Esophagus squamous epithelium (tissue), 5 donors: ENCODE data around the gene GREB1. TPM values are rescaled to one million over a fixed set of nuclear protein-coding genes. Genes with fewer than 3 reads are reported as not detected.

ENCODE experiments used
- DNase-seq: peaks from one replicate; lab custom pipeline; 2025; lab: John Stamatoyannopoulos, UW
- H3K27ac ChIP-seq, 4 donors: fragments of 200-600 bp; sonication (generic); one replicate each; pipeline ENCODE4 v1.5.1; 2016 to 2019; ENCODE audit warnings: mild to moderate bottlenecking in 1 of 4
- H3K27me3 ChIP-seq, 4 donors: fragments of 200-600 bp; sonication (generic); 1 replicate in 3 of 4; 2 replicates in 1 of 4; pipeline versions ENCODE4 v1.5.1 to v1.6.0; 2017 to 2021; ENCODE audit warnings: antibody characterized with exemption in 1 of 4
- H3K36me3 ChIP-seq, 3 donors: fragments of 200-600 bp; sonication (generic); one replicate each; pipeline ENCODE4 v1.5.1; 2016 to 2019
- H3K4me1 ChIP-seq, 3 donors: fragments of 200-600 bp; sonication (generic); one replicate each; pipeline ENCODE4 v1.5.1; 2017 to 2019
- H3K4me3 ChIP-seq, 4 donors: fragments of 200-600 bp; sonication (generic); 1 replicate in 3 of 4; 2 replicates in 1 of 4; pipeline ENCODE4 v1.5.1; 2016 to 2019; ENCODE audit warnings: mild to moderate bottlenecking in 2 of 4, moderate library complexity in 1 of 4
- H3K9me3 ChIP-seq, 3 donors: fragments of 200-600 bp; sonication (generic); one replicate each; pipeline ENCODE4 v1.5.1; 2016 to 2019
- POLR2A ChIP-seq, 4 donors: fragments of 450-650 bp; IDR thresholded peaks; one replicate each; pipeline ENCODE4 v1.6.1; 2017; ENCODE audit warnings: antibody characterized with exemption in 4 of 4, mild to moderate bottlenecking in 4 of 4, moderate library complexity in 3 of 4
- WGBS, 2 donors: methylation state at CpG; one replicate each; pipeline ENCODE4 v1.1.5; 2018; 5-methylcytosine and 5-hydroxymethylcytosine counted together
- intact Hi-C: fragments of 100-400 bp; cut with DNase I; formaldehyde crosslinking; loops from one replicate; pipeline ENCODE4 v1.15.0; 2022
- total RNA-seq, 4 donors: library from RNA; depleted of rRNA; stranded (reverse); fragments of >200 nt; gene quantifications; one replicate each; pipeline ENCODE4 v1.1.0, GENCODE V29; 2016
- TF ChIP-seq, protein P1 (sequence below), 6 experiments: fragments of 450-650 bp in 4 of 6; fragments of 200-600 bp in 2 of 6; sonication (generic) in 2 of 6; IDR thresholded peaks; one replicate each; pipeline ENCODE4 v1.5.1; 2016 to 2019; ENCODE audit warnings: antibody characterized with exemption in 6 of 6, mild to moderate bottlenecking in 4 of 6, moderate library complexity in 4 of 6
- donor health status: DM: yes; HTN: yes; CAD: no.

The GREB1 gene
- total RNA-seq, 4 donors from 2014 or later = 0.08 to 1.7 (median 0.51) TPM

DNA sequence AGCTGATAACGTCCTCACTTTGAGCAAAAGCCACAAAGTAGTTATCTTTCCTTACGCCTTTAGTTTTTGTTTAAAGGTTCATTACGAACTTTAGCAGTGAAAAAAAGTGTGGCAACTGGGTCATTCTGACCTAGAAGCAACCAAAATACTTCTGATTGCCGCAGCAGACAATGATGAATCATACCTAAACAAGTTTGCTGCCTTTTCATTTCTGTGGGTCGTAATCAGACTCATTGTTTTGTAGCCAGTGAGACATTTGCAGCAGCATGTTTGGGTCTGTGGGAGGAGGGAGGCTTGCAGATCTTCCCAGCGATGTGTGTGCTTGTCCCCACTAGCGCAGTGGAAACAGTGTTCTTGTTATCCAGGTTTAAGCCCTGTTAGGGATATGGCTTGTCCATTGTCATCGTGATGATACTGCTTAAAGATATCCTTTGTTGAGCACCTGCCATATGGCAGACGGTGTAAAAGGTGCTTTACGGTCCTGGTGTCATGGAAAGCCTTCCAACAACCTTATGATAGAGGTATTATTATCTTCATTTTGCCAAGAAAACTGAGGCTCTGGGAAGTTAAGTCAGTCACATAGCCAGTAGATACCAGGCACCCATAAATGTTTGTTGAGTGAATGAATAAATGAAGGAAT is 1.3 kb upstream of the GREB1 start:
- 35 to 49% methylated on average over 10 of the region's 10 CpGs for WGBS, 2 donors
- DNase-seq = no peak
- H3K36me3 ChIP-seq = no peaks in the 10 kb centered on the region
- H3K4me1 ChIP-seq = peaks cover 0 to 10% (median 4%) of the 10 kb centered on the region in 3 donors
- intact Hi-C loops = no loop called here
- TF ChIP-seq, protein P1, sequence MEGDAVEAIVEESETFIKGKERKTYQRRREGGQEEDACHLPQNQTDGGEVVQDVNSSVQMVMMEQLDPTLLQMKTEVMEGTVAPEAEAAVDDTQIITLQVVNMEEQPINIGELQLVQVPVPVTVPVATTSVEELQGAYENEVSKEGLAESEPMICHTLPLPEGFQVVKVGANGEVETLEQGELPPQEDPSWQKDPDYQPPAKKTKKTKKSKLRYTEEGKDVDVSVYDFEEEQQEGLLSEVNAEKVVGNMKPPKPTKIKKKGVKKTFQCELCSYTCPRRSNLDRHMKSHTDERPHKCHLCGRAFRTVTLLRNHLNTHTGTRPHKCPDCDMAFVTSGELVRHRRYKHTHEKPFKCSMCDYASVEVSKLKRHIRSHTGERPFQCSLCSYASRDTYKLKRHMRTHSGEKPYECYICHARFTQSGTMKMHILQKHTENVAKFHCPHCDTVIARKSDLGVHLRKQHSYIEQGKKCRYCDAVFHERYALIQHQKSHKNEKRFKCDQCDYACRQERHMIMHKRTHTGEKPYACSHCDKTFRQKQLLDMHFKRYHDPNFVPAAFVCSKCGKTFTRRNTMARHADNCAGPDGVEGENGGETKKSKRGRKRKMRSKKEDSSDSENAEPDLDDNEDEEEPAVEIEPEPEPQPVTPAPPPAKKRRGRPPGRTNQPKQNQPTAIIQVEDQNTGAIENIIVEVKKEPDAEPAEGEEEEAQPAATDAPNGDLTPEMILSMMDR (IDR thresholded peaks at IDR 0.05) = no peak
- TF ChIP-seq POLR2A (IDR thresholded peaks at IDR 0.05) = no peak
- peaks cover 0 to 22% (median 0%) of the 10 kb centered on the region in 4 donors for H3K27me3 ChIP-seq
- no peaks in the 10 kb centered on the region for H3K9me3 ChIP-seq
- no peak overlapping the region for H3K4me3 ChIP-seq
- H3K27ac ChIP-seq = no peak overlapping the region

DNA sequence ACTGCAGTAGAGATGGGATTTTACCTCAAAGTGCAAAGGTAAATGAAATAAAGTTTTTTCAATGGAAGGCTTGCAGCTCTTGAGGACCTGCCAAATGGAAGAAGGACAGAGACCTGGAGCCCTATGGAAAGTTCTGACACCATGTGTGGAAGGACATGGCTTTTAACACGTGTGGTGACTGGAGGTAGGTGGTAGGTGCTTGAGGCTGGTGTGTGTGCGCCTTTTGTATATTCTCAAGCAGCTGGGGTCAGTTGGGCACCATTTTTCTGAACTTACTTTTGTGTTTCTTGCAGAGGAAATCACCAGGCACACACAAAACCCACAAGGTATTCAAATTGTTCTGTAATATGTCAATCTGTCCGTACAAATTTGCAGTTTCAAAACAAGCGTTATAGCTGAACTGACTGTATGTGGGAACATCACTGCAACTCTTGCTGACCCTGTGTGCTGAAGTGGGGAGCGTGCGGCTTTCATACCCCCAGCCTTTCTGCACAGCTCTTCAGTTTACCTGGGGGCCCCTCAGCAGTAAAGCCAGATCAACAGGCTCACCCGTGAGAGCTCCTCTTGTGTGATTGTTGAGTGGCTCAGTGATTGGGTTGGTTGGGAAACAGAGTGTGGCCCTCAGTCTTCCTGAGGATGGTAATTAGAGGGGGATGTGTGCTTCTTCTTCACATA is 363 bp downstream of the GREB1 start:
- Histone ChIP-seq H3K4me3 (no peak overlapping the region), H3K27me3 (peaks cover 0 to 16% (median 0%) of the 10 kb centered on the region in 4 donors), H3K9me3 (no peaks in the 10 kb centered on the region), H3K27ac (no peak overlapping the region), H3K4me1 (peaks cover 0 to 13% (median 4%) of the 10 kb centered on the region in 3 donors), H3K36me3 (no peaks in the 10 kb centered on the region)
- DNase-seq = no peak
- intact Hi-C loops = no loop called here
- 64 to 75% methylated on average over 7 of the region's 7 CpGs for WGBS, 2 donors
- TF ChIP-seq, protein P1 (IDR thresholded peaks at IDR 0.05) = no peak
- TF ChIP-seq POLR2A (IDR thresholded peaks at IDR 0.05) = no peak

DNA sequence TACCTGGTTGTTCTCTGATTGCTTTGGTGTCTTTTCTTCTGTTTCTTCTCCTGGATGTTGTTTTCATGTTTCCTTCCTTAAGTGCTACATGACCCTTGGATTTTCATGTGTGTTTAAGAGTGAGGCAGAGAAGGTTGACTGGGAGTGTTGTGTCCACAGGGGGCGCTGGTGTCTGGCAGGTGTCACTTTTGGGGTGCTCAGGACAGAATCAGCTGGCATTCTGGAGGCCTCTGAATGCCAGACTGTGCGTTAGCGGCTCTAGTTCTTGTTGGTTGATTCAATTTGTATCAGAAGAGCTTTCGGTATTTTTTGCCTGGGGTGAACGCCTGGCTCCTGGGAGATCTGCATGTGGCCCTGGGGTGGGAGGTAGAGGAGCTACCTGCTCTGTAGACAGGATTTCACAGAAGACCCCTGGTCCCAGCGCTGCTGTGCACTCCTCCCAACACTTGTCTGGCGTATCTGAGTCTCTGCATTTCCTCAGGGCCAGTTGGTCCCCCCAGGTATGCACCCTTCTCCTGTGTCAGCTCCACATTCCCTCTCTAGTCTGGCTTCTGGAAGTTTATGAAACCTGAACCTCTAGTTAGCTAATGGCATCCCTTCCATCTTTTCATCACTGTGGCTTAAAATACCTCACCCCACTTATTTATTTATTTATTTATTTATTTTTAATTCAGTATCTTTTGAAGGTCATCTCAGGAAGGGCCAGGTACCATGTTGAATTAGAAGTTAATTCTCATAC is 1.1 kb downstream of the GREB1 start:
- intact Hi-C loops = no loop called here
- H3K36me3 ChIP-seq = no peaks in the 10 kb centered on the region
- H3K27ac ChIP-seq = no peak overlapping the region
- peaks cover 0 to 20% (median 4%) of the 10 kb centered on the region in 3 donors for H3K4me1 ChIP-seq
- no peaks in the 10 kb centered on the region for H3K9me3 ChIP-seq
- 76 to 81% methylated on average over 6 to 7 of the region's 7 CpGs for WGBS, 2 donors
- H3K27me3 ChIP-seq = peaks cover 0 to 23% (median 0%) of the 10 kb centered on the region in 4 donors
- no peak for TF ChIP-seq POLR2A (IDR thresholded peaks at IDR 0.05)
- H3K4me3 ChIP-seq = no peak overlapping the region
- DNase-seq = no peak

DNA sequence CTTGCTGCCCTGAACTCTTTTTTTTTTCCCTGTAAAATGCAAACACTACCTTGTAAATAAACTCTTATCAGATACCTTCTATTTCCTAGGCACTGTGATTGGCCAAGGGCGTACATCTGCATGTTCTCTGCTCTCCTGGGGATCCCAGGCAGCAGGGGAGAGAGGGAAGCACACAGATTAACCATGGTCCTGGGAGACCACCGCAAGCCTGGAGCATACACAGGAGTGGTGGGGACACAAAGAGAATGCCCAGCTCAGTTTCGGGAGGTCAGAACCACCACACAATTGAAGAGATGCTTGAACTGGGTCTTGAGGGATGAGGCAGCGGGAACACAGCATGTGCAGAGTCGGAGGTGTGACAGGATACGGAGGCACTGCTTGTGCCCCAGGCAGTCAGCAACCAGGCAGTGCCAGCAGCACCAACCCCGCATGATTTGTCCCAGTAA is 2.1 kb downstream of the GREB1 start:
- Histone ChIP-seq H3K27me3 (peaks cover 0 to 29% (median 0%) of the 10 kb centered on the region in 4 donors), H3K9me3 (no peaks in the 10 kb centered on the region), H3K36me3 (no peaks in the 10 kb centered on the region), H3K4me3 (no peak overlapping the region), H3K4me1 (peaks cover 0 to 24% (median 4%) of the 10 kb centered on the region in 3 donors), H3K27ac (no peak overlapping the region)
- 71 to 80% methylated on average over 5 to 6 of the region's 7 CpGs for WGBS, 2 donors
- TF ChIP-seq, protein P1 (IDR thresholded peaks at IDR 0.05) = no peak
- TF ChIP-seq POLR2A (IDR thresholded peaks at IDR 0.05) = no peak
- intact Hi-C loops = no loop called here
- DNase-seq = no peak

DNA sequence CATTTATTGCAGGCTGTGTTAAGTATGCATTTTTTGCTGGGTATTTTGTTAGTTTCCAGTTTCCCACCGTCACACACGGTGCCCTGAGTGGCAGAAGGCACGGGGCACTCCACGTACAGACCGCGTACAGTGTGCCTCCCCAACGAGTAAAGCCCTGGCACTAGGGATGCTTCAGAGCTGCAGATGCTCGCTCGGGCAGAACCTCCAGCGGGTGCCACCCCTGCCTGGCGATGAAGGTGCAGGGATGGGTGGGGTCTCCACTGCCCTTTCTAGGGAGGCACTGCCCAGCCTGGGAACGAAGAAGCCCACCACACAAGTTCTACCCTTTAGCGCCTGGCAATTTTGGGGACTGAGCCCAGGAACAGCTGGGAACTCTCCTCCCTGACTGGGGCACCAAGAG is 4.1 kb downstream of the GREB1 start:
- Histone ChIP-seq H3K27me3 (peaks cover 0 to 47% (median 0%) of the 10 kb centered on the region in 4 donors), H3K36me3 (no peaks in the 10 kb centered on the region), H3K9me3 (no peaks in the 10 kb centered on the region), H3K4me1 (peaks cover 0 to 14% (median 0%) of the 10 kb centered on the region in 3 donors), H3K4me3 (no peak overlapping the region), H3K27ac (no peak overlapping the region)
- 88 to 93% methylated on average over 2 to 6 of the region's 13 CpGs for WGBS, 2 donors
- DNase-seq = no peak
- TF ChIP-seq, protein P1 (IDR thresholded peaks at IDR 0.05) = no peak
- TF ChIP-seq POLR2A (IDR thresholded peaks at IDR 0.05) = no peak
- intact Hi-C loops = no loop called here
